Gastrocnemius medialis (tissue), 4 donors: Measurements from ENCODE around the gene ARVCF. TPM values are rescaled to one million over a fixed set of nuclear protein-coding genes. Genes with fewer than 3 reads are reported as not detected.
A peak's percentile ranks its signal among the peaks of the same experiment; 100 is the strongest.

Experiments
- ATAC-seq, 2 donors: fragments of 150-250 bp; one replicate each; pipeline ENCODE4 v1.9.1; 2016
- DNase-seq, 2 donors: peaks; one replicate each; pipeline ENCODE4 v3.0.0-alpha.2; 2019
- H3K27ac ChIP-seq, 4 donors: fragments of 200-600 bp; sonication (generic); 1 replicate in 1 of 4; 2 replicates in 3 of 4; pipeline ENCODE4 v1.5.1; 2016 to 2018; ENCODE audit warnings: mild to moderate bottlenecking in 2 of 4, moderate library complexity in 1 of 4
- H3K27me3 ChIP-seq, 3 donors: fragments of 200-600 bp; sonication (generic) in 2 of 3; 1 replicate in 1 of 3; 2 replicates in 2 of 3; pipeline versions ENCODE4 v1.5.1 to v1.6.0; 2016 to 2019; ENCODE audit warnings: mild to moderate bottlenecking in 1 of 3, moderate library complexity in 1 of 3
- H3K36me3 ChIP-seq, 2 donors: fragments of 200-600 bp; sonication (generic) in 1 of 2; one replicate each; pipeline ENCODE4 v1.5.1; 2017 to 2018
- H3K4me1 ChIP-seq, 2 donors: fragments of 200-600 bp; sonication (generic) in 1 of 2; one replicate each; pipeline ENCODE4 v1.5.1; 2016 to 2017; ENCODE audit warnings: mild to moderate bottlenecking in 2 of 2
- H3K4me3 ChIP-seq, 4 donors: fragments of 200-600 bp; sonication (generic) in 3 of 4; 1 replicate in 1 of 4; 2 replicates in 3 of 4; pipeline ENCODE4 v1.5.1; 2016 to 2019; ENCODE audit warnings: mild to moderate bottlenecking in 2 of 4
- H3K9me3 ChIP-seq, 3 donors: fragments of 200-600 bp; sonication (generic) in 2 of 3; 1 replicate in 1 of 3; 2 replicates in 2 of 3; pipeline ENCODE4 v1.5.1; 2016 to 2019
- CTCF ChIP-seq, 5 experiments: fragments of 450-650 bp in 3 of 5; fragments of 200-600 bp in 2 of 5; sonication (generic) in 2 of 5; IDR thresholded peaks in 4 of 5; conservative IDR thresholded peaks in 1 of 5; 1 replicate in 4 of 5; 2 replicates in 1 of 5; pipeline ENCODE4 v1.5.1; 2016 to 2019; ENCODE audit warnings: antibody characterized with exemption in 5 of 5, mild to moderate bottlenecking in 3 of 5, moderate library complexity in 3 of 5
- POLR2A ChIP-seq, 2 donors: fragments of 450-650 bp; IDR thresholded peaks; one replicate each; pipeline ENCODE4 v1.6.1; 2017; ENCODE audit warnings: antibody characterized with exemption in 2 of 2, mild to moderate bottlenecking in 2 of 2, moderate library complexity in 2 of 2
- in situ Hi-C, 4 donors: fragments of 200-750 bp; cut with MboI; loops; one replicate each; pipeline versions ENCODE4 v1.15.0 to v1.8.0; 2017; ENCODE audit warnings: low sequenced_read_pairs in 4 of 4
- intact Hi-C: fragments of 100-400 bp; cut with DNase I; formaldehyde crosslinking; loops from one replicate; pipeline ENCODE4 v1.15.1; 2023; ENCODE audit warnings: low total_unique reads
- total RNA-seq, 4 donors: library from RNA; depleted of rRNA; stranded (reverse); fragments of >200 nt; gene quantifications; one replicate each; pipeline versions ENCODE4 v1.1.0 to v1.2.3, GENCODE V29; 2016

ARVCF gene
- total RNA-seq, 4 donors from 2014 or later, result 6.9 to 19.6 (median 18.0) TPM

DNA sequence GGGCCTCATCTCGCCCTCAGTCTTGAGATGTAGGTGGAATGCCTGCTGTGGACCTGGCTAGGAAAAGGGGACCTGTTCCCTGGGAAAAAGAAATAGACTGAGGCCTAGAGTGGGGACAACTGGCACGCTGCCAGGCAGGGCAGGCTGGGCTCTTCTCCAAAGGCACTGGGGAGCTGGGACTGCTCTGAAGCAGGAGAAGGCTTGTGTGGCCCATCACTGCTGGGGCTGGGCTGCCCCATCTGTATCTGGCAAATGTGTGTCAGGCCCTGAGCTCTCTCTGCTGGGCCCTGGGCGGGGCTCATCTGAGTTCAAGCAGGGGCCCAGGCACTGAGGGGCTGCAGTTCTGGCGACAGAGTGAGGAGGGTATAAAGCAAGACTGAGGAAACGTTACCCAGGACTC lies 32.9 kb downstream of the ARVCF start:
- peaks cover 45 to 49% of the 10 kb centered on the region in 2 donors for H3K4me1 ChIP-seq

DNA sequence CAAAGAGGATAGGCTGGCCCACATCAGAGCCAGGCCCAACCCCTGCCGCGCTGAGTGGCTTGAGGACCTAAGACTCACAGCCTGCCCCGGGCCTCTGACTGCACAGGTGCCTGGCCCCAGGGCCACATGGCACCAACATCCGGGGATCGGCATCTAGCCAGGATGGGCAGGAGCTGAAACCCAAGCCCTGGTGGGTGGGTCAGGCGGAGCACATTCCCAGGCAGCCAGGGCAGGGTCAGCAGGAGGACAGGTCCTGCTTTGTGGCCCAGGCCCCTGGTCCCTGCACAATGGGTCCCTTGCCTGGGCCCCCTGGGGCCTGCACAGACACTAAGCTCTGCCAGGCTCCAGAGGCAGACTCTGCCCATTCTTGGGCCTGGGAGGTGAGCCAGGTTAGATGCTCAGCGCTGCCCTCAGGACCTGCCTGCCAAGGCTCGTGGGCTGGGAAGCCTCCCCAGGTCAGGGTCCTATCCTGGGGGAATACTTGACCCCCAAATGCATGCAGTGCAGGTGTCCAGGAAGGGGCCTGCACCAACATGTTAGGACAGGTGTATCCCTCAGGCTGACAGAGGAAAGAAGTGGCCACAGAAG lies 33.5 kb downstream of the ARVCF start:
- no peaks in the 10 kb centered on the region for H3K27me3 ChIP-seq
- no peak for TF ChIP-seq CTCF (IDR thresholded peaks at IDR 0.05 in 4 of 5, conservative IDR thresholded peaks at IDR 0.05 in 1 of 5)
- TF ChIP-seq POLR2A (IDR thresholded peaks at IDR 0.05), result peak; percentile 35 to 38
- ATAC-seq (peak; percentile 24 to 51), DNase-seq (peak; percentile 66 to 94)
- H3K9me3 ChIP-seq, result no peaks in the 10 kb centered on the region
- H3K4me1 ChIP-seq, result peaks cover 45 to 49% of the 10 kb centered on the region in 2 donors
- H3K4me3 ChIP-seq, result no peak overlapping the region
- in situ Hi-C loops, result no loop called here
- peaks cover 0 to 12% of the 10 kb centered on the region in 2 donors for H3K36me3 ChIP-seq
- peak overlapping the region; percentile 92 to 100 (median 96) for H3K27ac ChIP-seq
- intact Hi-C loops, result loop anchor here (5.0 kb wide), 1 partner anchor 134 kb away; the partner anchor contains the start of genes RANBP1 and TRMT2A

More for the DNA sequence above, 32.9 kb downstream of the ARVCF start:
- in situ Hi-C loops (no loop called here), intact Hi-C loops (loop anchor here (5.0 kb wide), 1 partner anchor 134 kb away; the partner anchor contains the start of genes RANBP1 and TRMT2A)
- Histone ChIP-seq H3K4me3 (peak overlapping the region in 1 of 4 donors; percentile 32), H3K27me3 (no peaks in the 10 kb centered on the region), H3K36me3 (peaks cover 0 to 9% of the 10 kb centered on the region in 2 donors), H3K27ac (peak overlapping the region; percentile 92 to 100 (median 96)), H3K9me3 (no peaks in the 10 kb centered on the region)
- DNase-seq, result no peak
- peak in 1 of 2 donors; percentile 10 for ATAC-seq
- TF ChIP-seq POLR2A (IDR thresholded peaks at IDR 0.05) (no peak), CTCF (IDR thresholded peaks at IDR 0.05 in 4 of 5, conservative IDR thresholded peaks at IDR 0.05 in 1 of 5) (no peak)

DNA sequence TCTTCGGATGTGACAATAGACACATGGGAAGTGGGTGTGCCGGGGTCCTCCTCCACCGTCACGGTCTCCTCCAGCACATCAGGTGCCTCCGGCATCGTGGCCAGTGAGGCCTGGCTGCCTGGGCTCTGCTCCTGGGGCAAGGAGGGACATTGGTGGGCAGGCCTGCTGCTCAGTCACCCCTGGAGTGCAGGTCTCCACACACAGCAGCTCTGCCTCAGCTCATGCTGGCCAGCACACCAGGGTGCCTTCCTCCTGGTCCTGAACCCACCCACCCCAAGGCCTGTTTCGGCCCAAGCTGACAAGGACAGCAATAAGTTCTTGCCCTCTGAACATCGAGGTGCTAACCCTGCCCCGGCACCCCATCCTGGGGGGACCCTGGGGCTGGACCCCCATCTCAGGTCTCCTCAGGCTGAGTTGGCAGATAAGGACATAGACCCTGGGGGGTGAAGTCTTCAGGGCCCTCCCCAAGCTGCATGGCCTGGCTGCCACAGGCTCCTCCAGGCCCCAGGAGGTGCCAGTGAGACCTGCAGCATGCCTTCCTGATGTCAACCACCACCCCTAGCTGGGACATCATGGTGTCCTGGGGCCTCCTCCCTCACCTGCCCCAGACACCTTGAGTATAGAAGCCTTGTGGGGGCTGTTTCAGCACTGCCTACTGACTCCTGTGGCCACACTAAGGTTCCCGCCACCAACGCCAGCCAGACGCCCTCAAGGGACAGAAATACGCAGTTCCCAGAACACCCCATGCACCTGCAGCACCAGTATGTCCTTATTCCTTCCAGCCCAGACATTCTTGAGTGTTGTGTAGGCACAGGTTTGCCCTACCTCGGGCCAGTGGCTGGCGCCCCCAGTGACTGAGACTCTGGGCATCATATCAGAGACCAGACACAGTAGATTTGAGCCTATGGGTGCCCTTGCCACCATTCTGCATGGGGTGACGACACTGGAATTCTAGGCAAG lies 34.4 kb downstream of the ARVCF start:
- in situ Hi-C loops, result no loop called here
- no peaks in the 10 kb centered on the region for H3K9me3 ChIP-seq
- ATAC-seq (no peak), DNase-seq (no peak)
- TF ChIP-seq CTCF (IDR thresholded peaks at IDR 0.05 in 4 of 5, conservative IDR thresholded peaks at IDR 0.05 in 1 of 5) (no peak), POLR2A (IDR thresholded peaks at IDR 0.05) (no peak)
- intact Hi-C loops, result loop anchor here (1.0 to 5.0 kb wide), 2 partner anchors 21 to 135 kb away; partner anchors contain the start of genes RANBP1 and TRMT2A
- H3K27ac ChIP-seq, result peak overlapping the region; percentile 92 to 100 (median 96)
- peaks cover 45 to 47% of the 10 kb centered on the region in 2 donors for H3K4me1 ChIP-seq
- H3K27me3 ChIP-seq, result no peaks in the 10 kb centered on the region
- H3K4me3 ChIP-seq, result no peak overlapping the region
- peaks cover 0 to 12% of the 10 kb centered on the region in 2 donors for H3K36me3 ChIP-seq

DNA sequence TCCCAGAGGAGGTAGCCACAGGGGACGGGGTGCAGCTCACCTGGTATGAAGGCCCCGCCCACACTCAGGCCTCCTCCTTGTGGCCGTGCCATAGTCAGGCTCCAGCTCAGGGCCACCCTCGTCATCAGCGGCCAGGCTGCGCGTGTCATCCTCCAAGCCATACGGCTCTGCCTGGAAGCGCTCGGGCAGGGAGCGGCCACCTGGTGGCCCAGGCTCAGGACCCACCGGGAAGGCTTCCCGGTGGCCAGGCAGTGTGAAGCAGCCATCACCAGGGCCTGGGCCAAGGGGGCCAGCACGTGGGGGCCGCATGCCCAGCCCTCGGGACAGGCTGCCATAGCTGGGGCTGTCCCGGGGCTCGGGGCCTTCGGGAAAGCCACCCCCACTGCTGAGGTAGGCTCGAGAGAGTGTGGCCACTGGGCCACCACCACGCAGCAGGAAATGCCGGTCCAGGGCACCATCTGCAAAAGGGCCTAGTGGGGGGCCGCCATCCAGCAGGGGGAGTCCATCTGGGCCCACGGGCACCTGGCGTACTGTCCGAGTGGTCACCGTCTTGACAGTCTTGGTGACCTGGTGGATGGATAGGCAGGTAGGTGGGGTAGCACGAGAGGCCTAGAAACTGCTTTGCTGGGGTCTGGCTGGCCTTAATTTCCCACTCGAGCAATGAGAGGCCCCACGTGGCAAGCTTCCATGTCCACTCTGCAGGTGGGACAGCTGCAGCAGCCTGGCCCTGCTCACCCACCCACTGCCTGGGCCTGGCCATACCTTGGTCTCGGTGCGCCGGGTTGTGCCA lies 35.3 kb downstream of the ARVCF start:
- peaks cover 44% of the 10 kb centered on the region in 2 donors for H3K4me1 ChIP-seq
- H3K27me3 ChIP-seq, result no peaks in the 10 kb centered on the region
- DNase-seq (no peak), ATAC-seq (no peak)
- H3K27ac ChIP-seq, result peak overlapping the region in 3 of 4 donors; percentile 92 to 100 (median 96)
- no peak overlapping the region for H3K4me3 ChIP-seq
- TF ChIP-seq CTCF (IDR thresholded peaks at IDR 0.05 in 4 of 5, conservative IDR thresholded peaks at IDR 0.05 in 1 of 5), result no peak
- TF ChIP-seq POLR2A (IDR thresholded peaks at IDR 0.05), result no peak
- intact Hi-C loops, result loop anchor here (1.0 to 5.0 kb wide), 2 partner anchors 20 to 136 kb away; partner anchors contain the start of genes RANBP1 and TRMT2A
- in situ Hi-C loops, result no loop called here
- H3K36me3 ChIP-seq, result peaks cover 0 to 12% of the 10 kb centered on the region in 2 donors
- no peaks in the 10 kb centered on the region for H3K9me3 ChIP-seq
